Osteoblast (primary cell): ENCODE measurements around the gene FAM133A. TPM values are rescaled to one million over a fixed set of nuclear protein-coding genes. Genes with fewer than 3 reads are reported as not detected.

Source experiments
- DNase-seq: peaks from one replicate; pipeline ENCODE4 v3.0.0; 2011; ENCODE audit warnings: low spot score, mixed read lengths; ENCODE audit not compliant: insufficient read length; ENCODE audit errors: missing footprints
- H2AFZ ChIP-seq: 2 replicates; pipeline ENCODE4 v1.6.0; 2011; ENCODE audit warnings: mild to moderate bottlenecking, low read length
- H3K27ac ChIP-seq: 2 replicates; pipeline ENCODE4 v1.5.1; 2011; ENCODE audit warnings: mild to moderate bottlenecking, low read depth, low read length, moderate library complexity
- H3K27me3 ChIP-seq: 2 replicates; pipeline ENCODE4 v1.6.0; 2012; ENCODE audit warnings: mild to moderate bottlenecking, control low read depth, inconsistent platforms, low read length, moderate library complexity; ENCODE audit not compliant: insufficient read depth
- H3K36me3 ChIP-seq: 2 replicates; pipeline ENCODE4 v1.5.1; 2011; ENCODE audit warnings: mild to moderate bottlenecking, low read length, control low read depth, moderate library complexity; ENCODE audit not compliant: insufficient read depth
- H3K4me1 ChIP-seq: 2 replicates; pipeline ENCODE4 v1.5.1; 2011; ENCODE audit warnings: mild to moderate bottlenecking, low read length, control low read depth, moderate library complexity; ENCODE audit not compliant: insufficient read depth
- H3K4me2 ChIP-seq: 2 replicates; pipeline ENCODE4 v1.6.0; 2011; ENCODE audit warnings: mild to moderate bottlenecking, low read length; ENCODE audit not compliant: insufficient read depth
- H3K4me3 ChIP-seq: fragments of 200-600 bp; sonication (generic); 3 replicates; pipeline ENCODE4 v1.5.1; 2012; ENCODE audit warnings: mild to moderate bottlenecking, low read length, inconsistent platforms; ENCODE audit not compliant: insufficient read depth
- H3K79me2 ChIP-seq: 2 replicates; pipeline ENCODE4 v1.6.0; 2012; ENCODE audit warnings: mild to moderate bottlenecking, low read length, control low read depth, inconsistent platforms; ENCODE audit not compliant: insufficient read depth
- H3K9me3 ChIP-seq: 2 replicates; pipeline ENCODE4 v1.5.1; 2011; ENCODE audit warnings: low read depth, low read length, control low read depth
- H4K20me1 ChIP-seq: 2 replicates; pipeline ENCODE4 v1.6.0; 2012; ENCODE audit warnings: mild to moderate bottlenecking, low read length, control low read depth; ENCODE audit not compliant: insufficient read depth
- CTCF ChIP-seq: IDR thresholded peaks from 2 replicates; pipeline ENCODE4 v1.5.1; 2011; ENCODE audit warnings: mild to moderate bottlenecking, low read depth, low read length, moderate library complexity; ENCODE audit errors: extremely low read depth
- total RNA-seq: library from RNA; depleted of rRNA; stranded (reverse); fragments of >200 nt; gene quantifications from 2 replicates; pipeline ENCODE4 v1.2.3, GENCODE V29; 2012

FAM133A gene
- total RNA-seq, 1 donor, result 0.36 TPM

GRCh38 chrX:93673056-93673868, 744 bp upstream of the FAM133A start, which contains the start of gene NAP1L3:
TSS of gene NAP1L3 (minus strand) at chrX:93673578. CDS start at chrX:93673304, 274 bp downstream.
- no peak for TF ChIP-seq CTCF
- peak within 1 kb of the TSS; percentile 89 for H2AFZ ChIP-seq
- peak; percentile 73 for DNase-seq

GRCh38 chrX:93695981-93696380, 22.0 kb downstream of the FAM133A start:
- Histone ChIP-seq H4K20me1 (no peaks in the 10 kb centered on the region), H3K4me2 (no peak overlapping the region), H3K27ac (no peak overlapping the region), H3K9me3 (no peaks in the 10 kb centered on the region), H3K36me3 (no peaks in the 10 kb centered on the region), H2AFZ (no peak overlapping the region), H3K79me2 (no peaks in the 10 kb centered on the region), H3K27me3 (no peaks in the 10 kb centered on the region), H3K4me3 (no peak overlapping the region), H3K4me1 (no peaks in the 10 kb centered on the region)
- no peak for TF ChIP-seq CTCF
- DNase-seq, result no peak

More at GRCh38 chrX:93673056-93673868, 744 bp upstream of the FAM133A start, which contains the start of gene NAP1L3:
- Histone ChIP-seq H3K36me3 (no peaks in the 10 kb centered on the region), H3K27me3 (no peaks in the 10 kb centered on the region), H3K9me3 (no peaks in the 10 kb centered on the region), H3K4me1 (peaks cover 5% of the 10 kb centered on the region), H3K27ac (peak within 1 kb of the TSS; percentile 80), H3K4me3 (peak within 1 kb of the TSS; percentile 74), H3K4me2 (peak within 1 kb of the TSS; percentile 78), H3K79me2 (no peaks in the 10 kb centered on the region), H4K20me1 (no peaks in the 10 kb centered on the region)

- H3K27ac ChIP-seq, result no peak overlapping the region
- no peaks in the 10 kb centered on the region for H3K27me3 ChIP-seq
- H3K4me1 ChIP-seq, result no peaks in the 10 kb centered on the region
- H3K36me3 ChIP-seq, result no peaks in the 10 kb centered on the region
- H3K9me3 ChIP-seq, result no peaks in the 10 kb centered on the region
- H2AFZ ChIP-seq, result no peak overlapping the region
- DNase-seq, result no peak
- TF ChIP-seq CTCF, result no peak
- H3K4me3 ChIP-seq, result no peak overlapping the region
- H3K79me2 ChIP-seq, result no peaks in the 10 kb centered on the region
- no peaks in the 10 kb centered on the region for H4K20me1 ChIP-seq
- H3K4me2 ChIP-seq, result no peak overlapping the region
Measured at GRCh38 chrX:93703701-93704100, 29.7 kb downstream of the FAM133A start.

- no peaks in the 10 kb centered on the region for H3K79me2 ChIP-seq
- no peaks in the 10 kb centered on the region for H4K20me1 ChIP-seq
- no peak for TF ChIP-seq CTCF
- H2AFZ ChIP-seq, result no peak overlapping the region
- H3K4me1 ChIP-seq, result no peaks in the 10 kb centered on the region
- no peak overlapping the region for H3K4me2 ChIP-seq
- no peaks in the 10 kb centered on the region for H3K27me3 ChIP-seq
- no peaks in the 10 kb centered on the region for H3K9me3 ChIP-seq
- H3K4me3 ChIP-seq, result no peak overlapping the region
- no peak for DNase-seq
- H3K36me3 ChIP-seq, result no peaks in the 10 kb centered on the region
- H3K27ac ChIP-seq, result no peak overlapping the region
Measured at GRCh38 chrX:93711076-93711475, 37.1 kb downstream of the FAM133A start.
